ENCODE results near the gene NFASC.

DNA sequence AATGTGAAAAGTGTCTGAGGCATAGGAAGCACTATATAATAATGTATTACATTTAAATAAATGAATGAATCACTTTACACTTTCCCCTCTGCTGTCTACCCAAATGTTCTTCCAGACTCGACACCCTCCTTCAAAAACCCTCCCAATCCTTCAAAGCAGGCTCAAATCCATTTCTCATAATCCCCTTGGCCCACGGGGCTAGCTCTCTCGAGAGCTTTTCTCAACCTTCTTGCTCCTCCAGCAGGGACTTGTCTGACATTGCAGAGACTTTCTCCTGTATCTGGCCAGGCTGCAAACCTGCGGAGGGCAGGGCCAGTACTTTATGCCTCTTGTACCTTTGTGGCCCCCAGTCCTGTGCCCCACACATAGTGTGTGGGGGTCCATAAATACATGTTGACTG is 158.3 kb downstream of the NFASC start:
- TF ChIP-seq, protein P1, sequence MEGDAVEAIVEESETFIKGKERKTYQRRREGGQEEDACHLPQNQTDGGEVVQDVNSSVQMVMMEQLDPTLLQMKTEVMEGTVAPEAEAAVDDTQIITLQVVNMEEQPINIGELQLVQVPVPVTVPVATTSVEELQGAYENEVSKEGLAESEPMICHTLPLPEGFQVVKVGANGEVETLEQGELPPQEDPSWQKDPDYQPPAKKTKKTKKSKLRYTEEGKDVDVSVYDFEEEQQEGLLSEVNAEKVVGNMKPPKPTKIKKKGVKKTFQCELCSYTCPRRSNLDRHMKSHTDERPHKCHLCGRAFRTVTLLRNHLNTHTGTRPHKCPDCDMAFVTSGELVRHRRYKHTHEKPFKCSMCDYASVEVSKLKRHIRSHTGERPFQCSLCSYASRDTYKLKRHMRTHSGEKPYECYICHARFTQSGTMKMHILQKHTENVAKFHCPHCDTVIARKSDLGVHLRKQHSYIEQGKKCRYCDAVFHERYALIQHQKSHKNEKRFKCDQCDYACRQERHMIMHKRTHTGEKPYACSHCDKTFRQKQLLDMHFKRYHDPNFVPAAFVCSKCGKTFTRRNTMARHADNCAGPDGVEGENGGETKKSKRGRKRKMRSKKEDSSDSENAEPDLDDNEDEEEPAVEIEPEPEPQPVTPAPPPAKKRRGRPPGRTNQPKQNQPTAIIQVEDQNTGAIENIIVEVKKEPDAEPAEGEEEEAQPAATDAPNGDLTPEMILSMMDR (IDR thresholded peaks at IDR 0.05) = no peak
- no peak for TF ChIP-seq EP300 (IDR thresholded peaks at IDR 0.05)
